ENCODE results near the gene PLEKHG4B. TPM values are rescaled to one million over a fixed set of nuclear protein-coding genes. Genes with fewer than 3 reads are reported as not detected.
"Not testable (repeated sequence)": the region's sequence is repeated elsewhere in the genome, so short reads cannot be mapped to it uniquely, and the experiment has no call there.

The PLEKHG4B gene
- total RNA-seq, 1 donor from 2014 or later, result not detected

DNA sequence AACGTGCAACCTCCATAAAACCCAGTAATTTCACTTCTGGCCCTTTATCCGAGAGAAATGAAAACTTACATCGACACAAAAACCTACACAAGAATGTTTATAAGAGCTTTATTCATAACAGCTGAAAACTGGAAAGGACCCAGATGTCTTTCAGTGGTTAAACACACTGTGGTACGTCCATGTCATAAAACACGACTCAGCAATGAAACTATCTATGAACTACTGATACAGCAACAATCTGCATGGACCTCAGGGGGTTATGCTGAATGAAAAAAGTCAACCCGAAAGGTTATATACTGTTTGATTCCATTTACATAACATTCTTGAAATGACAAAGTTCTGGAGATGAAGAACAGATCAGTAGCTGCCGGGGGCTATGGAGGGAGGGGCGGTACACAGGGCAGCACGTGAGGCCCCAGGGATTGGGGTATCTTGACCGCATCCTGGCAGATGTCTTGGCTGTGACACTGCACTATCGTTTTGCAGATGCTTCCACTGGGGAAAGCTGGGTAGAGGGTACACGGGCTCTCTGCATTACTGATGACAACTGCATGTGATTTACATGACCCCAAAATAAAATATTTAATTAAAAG, 121.9 kb downstream of the PLEKHG4B start:
- H3K4me3 Mint-ChIP-seq, result peak overlapping the region; percentile 47
- intact Hi-C loops (cut with micrococcal nuclease), result loop anchor here (10.0 kb wide), 1 partner anchor 161 kb away; no protein-coding TSS in a partner anchor
- peaks cover 28% of the 10 kb centered on the region for H3K4me1 Mint-ChIP-seq
- no peak for DNase-seq
- H3K27me3 Mint-ChIP-seq, result no peaks in the 10 kb centered on the region
- peak overlapping the region; percentile 88 for H3K27ac Mint-ChIP-seq
- H3K36me3 Mint-ChIP-seq (ENCODE audit: low read depth), result peaks cover 31% of the 10 kb centered on the region
- no peaks in the 10 kb centered on the region for H3K9me3 Mint-ChIP-seq

DNA sequence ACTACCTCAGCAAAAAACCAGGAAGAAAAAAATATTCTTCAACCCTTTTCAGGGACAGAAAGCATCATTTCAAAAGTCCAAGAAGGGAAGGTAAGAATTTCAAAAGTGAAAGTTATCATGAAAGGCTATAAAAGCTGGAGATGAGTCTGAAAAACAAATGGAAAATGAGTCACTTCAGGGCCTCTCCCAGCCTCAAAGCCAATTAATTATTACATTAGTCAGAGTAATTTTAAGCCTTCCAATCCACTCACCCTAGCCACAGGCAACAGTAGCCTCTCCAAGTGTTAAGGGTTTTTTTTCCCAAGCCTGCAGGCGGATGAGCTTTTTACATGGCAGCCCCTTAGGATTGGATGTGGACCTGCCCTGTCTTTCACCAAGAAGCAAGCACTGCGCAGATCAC, 123.3 kb downstream of the PLEKHG4B start:
- intact Hi-C loops (cut with micrococcal nuclease), result loop anchor here (5.0 to 10.0 kb wide), 2 partner anchors 160 to 242 kb away; no protein-coding TSS in a partner anchor
- not testable (repeated sequence) for H3K9me3 Mint-ChIP-seq, DNase-seq, H3K27me3 Mint-ChIP-seq
- Mint-ChIP-seq H3K4me3 (peak overlapping the region; percentile 65), H3K27ac (peak overlapping the region; percentile 88), H3K36me3 (ENCODE audit: low read depth) (peaks cover 31% of the 10 kb centered on the region), H3K4me1 (peaks cover 31% of the 10 kb centered on the region)

DNA sequence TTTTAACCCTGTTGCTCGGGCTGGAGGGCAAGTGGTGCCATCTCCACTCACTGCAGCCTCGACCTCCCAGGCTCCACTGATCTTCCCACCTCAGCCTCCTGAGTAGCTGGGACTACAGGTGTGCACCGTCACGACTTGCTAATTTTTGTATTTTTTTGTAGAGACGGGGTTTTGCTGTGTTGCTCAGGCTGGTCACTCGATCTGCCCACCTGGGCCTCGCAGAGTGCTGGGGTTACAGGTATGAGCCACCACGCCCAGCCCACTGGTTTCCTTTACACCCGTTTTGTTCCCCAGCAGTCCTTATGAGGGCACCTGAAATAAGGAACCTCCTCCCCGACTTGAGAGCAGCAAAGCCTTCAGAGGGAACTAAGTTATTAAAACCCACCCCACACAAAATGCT, 124.1 kb downstream of the PLEKHG4B start:
- not testable (repeated sequence) for H3K9me3 Mint-ChIP-seq, H3K27me3 Mint-ChIP-seq, DNase-seq
- Mint-ChIP-seq H3K27ac (peak overlapping the region; percentile 88), H3K36me3 (ENCODE audit: low read depth) (peaks cover 31% of the 10 kb centered on the region), H3K4me3 (peak overlapping the region; percentile 65), H3K4me1 (peaks cover 34% of the 10 kb centered on the region)
- intact Hi-C loops (cut with micrococcal nuclease), result loop anchor here (5.0 to 10.0 kb wide), 2 partner anchors 159 to 241 kb away; no protein-coding TSS in a partner anchor

DNA sequence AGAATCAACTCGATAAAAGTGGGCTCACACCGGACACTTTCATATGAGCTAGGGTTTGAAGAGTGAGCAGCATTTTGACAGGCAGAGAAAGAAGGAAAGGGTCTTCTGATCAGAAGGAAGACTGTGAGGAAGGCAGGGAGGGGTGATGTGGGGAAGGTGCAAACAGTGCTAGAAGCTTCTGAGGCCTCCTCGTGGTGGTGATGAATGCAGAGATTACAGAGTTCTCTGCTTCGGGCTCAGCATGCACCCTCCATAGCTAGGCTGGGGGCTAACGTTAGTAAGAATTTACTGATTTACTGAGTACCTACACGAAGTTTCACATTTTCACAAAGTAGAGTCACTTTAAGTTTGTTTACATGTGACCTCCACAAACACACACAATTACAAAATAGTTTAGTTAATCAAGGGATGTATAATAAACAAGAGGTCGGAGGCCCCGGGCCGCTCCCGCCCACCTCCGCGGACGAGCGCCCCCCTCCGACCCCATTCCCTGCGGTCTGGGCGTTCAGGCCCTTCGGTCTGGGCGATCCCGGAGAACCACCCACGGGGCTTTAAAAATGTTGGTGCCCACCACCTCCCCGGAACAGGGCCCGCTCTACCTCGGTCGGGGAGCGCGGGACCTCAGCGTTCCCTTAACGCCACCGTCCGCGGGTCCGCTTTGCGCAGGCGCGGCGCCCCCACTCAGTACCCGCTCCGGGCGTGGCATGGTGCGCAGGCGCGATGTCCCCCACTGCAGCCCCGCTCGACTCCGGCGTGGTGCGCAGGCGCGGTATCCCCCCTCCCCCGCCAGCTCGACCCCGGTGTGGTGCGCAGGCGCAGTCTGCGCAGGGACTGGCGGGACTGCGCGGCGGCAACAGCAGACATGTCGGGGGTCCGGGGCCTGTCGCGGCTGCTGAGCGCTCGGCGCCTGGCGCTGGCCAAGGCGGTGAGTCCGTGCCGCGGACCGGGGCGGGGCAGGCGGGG, 125.8 kb downstream of the PLEKHG4B start, which contains the start of the genes CCDC127 and SDHA:
CCDC127 (minus strand) TSS at position 660 of the 963 bp plus-strand sequence. CDS start 1,304 bp downstream, outside the sequence.
SDHA (plus strand) TSS at position 827 of the 963 bp plus-strand sequence; CDS start at position 863, 36 bp downstream.
- H3K9me3 Mint-ChIP-seq, H3K27me3 Mint-ChIP-seq: not testable (repeated sequence)
- H3K36me3 Mint-ChIP-seq (ENCODE audit: low read depth), result peaks cover 34% of the 10 kb centered on the region
- peak within 1 kb of the TSS; percentile 97 for H3K4me3 Mint-ChIP-seq
- peak within 1 kb of the TSS; percentile 93 for H3K27ac Mint-ChIP-seq
- peaks cover 45% of the 10 kb centered on the region for H3K4me1 Mint-ChIP-seq
- DNase-seq, result peak; percentile 100
- intact Hi-C loops (cut with micrococcal nuclease), result loop anchor here (2.0 to 10.0 kb wide), 3 partner anchors 29 to 240 kb away; no protein-coding TSS in a partner anchor

DNA sequence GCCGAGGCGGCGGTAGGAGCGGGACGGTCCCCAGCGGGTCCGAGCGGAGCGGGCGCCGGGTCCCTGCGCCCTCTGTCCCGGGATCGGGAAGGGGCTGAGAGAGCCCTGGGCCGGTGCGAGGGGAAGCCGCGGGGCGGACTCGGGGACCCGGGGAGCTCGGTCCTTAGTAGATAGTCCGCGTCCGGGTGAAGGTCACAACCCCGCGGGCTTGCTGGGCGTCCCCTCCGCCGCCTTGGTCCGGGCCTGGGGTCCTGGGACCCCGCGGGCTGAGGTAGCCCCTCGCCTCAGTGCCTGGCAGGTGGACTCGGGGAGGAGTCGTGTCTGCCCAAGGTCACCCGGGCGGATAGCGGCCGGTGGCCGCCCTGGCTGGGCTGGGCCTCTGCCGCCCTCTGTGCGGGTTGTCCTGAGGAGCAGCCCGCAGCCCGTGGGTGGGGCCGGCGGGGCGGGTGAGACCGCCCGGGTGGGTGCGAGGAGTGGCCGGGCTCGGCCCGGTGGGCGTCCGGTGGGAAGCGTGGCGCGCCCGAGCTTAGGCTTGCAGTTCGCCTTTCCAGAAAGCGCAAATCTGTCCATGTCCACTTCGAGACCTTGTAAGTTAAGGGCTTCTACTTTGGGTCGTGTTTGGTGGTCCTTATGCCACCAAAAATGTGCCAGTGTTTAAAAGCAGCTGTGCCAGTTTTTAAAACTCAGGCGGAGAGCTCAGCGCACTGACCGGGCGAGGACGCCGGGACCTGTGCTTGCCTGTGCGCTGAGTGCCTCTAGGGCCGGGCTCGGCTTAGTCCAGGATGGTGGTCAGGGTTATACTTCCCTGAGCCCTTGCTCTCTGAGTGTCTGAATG, 126.7 kb downstream of the PLEKHG4B start:
- peak overlapping the region; percentile 93 for H3K27ac Mint-ChIP-seq
- intact Hi-C loops (cut with micrococcal nuclease), result loop anchor here (1.0 to 10.0 kb wide), 4 partner anchors 30 to 239 kb away; partner anchors contain the start of gene PDCD6

DNA sequence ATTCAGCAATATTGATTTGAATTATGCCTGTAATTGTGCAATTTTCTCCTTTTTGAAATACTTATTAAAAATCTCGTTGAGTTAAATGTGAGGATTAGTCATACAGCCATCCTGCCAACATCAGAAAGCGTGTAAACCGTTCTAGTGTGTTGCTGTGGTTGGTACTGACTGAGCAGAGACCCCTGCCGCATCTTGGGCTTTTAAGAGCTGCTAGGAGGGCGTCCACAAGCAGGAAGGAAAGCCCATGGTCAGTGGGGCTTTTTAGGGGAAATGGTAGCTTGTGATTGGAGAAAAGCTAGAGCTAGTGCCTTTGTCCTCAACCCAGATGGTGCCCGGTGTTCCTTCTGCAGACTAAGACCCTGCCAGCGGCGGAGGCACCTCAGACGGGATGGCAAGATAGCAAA, 127.5 kb downstream of the PLEKHG4B start:
- peaks cover 28% of the 10 kb centered on the region for H3K36me3 Mint-ChIP-seq (ENCODE audit: low read depth)
- peak; percentile 78 for DNase-seq
- no peaks in the 10 kb centered on the region for H3K27me3 Mint-ChIP-seq
- no peaks in the 10 kb centered on the region for H3K9me3 Mint-ChIP-seq
- peaks cover 45% of the 10 kb centered on the region for H3K4me1 Mint-ChIP-seq
- peak overlapping the region; percentile 93 for H3K27ac Mint-ChIP-seq
- intact Hi-C loops (cut with micrococcal nuclease), result loop anchor here (1.0 to 10.0 kb wide), 4 partner anchors 31 to 238 kb away; partner anchors contain the start of gene PDCD6
- H3K4me3 Mint-ChIP-seq, result peak overlapping the region; percentile 97

More for the DNA sequence above, 126.7 kb downstream of the PLEKHG4B start:
- Mint-ChIP-seq H3K36me3 (ENCODE audit: low read depth) (peaks cover 31% of the 10 kb centered on the region), H3K9me3 (no peaks in the 10 kb centered on the region), H3K27me3 (no peaks in the 10 kb centered on the region), H3K4me3 (peak overlapping the region; percentile 97), H3K4me1 (peaks cover 52% of the 10 kb centered on the region)
- peak; percentile 79 for DNase-seq

DNA sequence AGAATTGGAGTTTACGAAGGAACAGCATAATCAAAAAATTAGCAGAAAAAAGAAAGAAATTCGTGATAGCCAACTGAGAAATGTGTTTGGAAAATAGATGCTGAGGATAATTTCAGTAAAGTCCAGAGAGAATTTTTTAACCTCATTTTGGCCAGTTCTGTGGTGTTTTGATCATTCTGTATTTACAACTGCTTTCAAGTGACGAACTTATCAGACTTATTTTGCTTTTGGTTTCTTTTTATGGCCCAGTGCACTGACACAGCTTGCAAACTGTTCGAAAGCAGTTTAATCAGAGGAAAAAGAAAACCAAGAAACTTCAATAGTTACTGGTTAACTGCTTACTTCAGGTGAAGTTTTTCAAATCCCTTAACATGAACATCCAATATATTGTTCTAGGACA, 128.0 kb downstream of the PLEKHG4B start:
- Mint-ChIP-seq H3K36me3 (ENCODE audit: low read depth) (peaks cover 31% of the 10 kb centered on the region), H3K27ac (peak overlapping the region; percentile 93), H3K27me3 (no peaks in the 10 kb centered on the region), H3K4me3 (peak overlapping the region; percentile 97), H3K4me1 (peaks cover 44% of the 10 kb centered on the region), H3K9me3 (no peaks in the 10 kb centered on the region)
- intact Hi-C loops (cut with micrococcal nuclease), result loop anchor here (1.0 to 10.0 kb wide), 5 partner anchors 31 to 237 kb away; partner anchors contain the start of gene PDCD6
- DNase-seq, result peak; percentile 73

DNA sequence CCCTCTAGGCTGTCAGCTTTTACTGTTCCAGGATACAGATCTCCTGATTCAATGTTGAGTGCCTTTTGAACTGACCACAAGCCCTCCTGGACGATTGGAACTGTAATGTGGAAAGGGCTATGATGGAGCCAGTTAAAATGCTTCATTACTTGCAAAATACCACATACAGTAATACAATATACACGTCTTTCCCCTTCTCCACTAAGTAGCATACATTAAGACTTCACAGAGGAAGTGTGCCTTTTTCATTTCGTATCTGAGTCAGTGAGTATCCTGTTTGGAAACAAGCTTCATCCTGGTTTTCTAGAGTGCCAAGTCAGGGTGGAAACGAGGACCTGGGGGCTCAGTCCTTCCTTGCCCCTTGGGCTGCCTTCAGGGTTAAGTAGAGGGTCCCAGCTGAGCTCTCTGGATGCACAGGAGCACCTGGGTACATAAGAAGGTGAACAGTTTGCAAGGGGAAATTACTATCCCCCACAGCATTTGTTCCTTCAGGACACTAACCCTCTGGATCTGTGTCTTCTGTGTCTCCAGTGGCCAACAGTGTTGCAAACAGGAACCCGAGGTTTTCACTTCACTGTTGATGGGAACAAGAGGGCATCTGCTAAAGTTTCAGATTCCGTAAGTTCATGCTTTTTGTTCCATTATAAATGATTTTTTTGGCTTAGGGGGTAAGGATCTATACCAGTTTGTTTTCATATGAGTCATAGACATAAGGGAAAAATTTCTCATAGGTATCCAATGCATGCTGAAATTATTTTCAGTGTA, 131.2 kb downstream of the PLEKHG4B start:
- peak overlapping the region; percentile 74 for H3K27ac Mint-ChIP-seq
- H3K4me1 Mint-ChIP-seq, result peaks cover 30% of the 10 kb centered on the region
- H3K4me3 Mint-ChIP-seq, result peak overlapping the region; percentile 42
- intact Hi-C loops (cut with micrococcal nuclease), result loop anchor here (5.0 kb wide), 1 partner anchor 109 kb away; no protein-coding TSS in a partner anchor
- not testable (repeated sequence) for H3K9me3 Mint-ChIP-seq, DNase-seq, H3K27me3 Mint-ChIP-seq
- peaks cover 41% of the 10 kb centered on the region for H3K36me3 Mint-ChIP-seq (ENCODE audit: low read depth)

DNA sequence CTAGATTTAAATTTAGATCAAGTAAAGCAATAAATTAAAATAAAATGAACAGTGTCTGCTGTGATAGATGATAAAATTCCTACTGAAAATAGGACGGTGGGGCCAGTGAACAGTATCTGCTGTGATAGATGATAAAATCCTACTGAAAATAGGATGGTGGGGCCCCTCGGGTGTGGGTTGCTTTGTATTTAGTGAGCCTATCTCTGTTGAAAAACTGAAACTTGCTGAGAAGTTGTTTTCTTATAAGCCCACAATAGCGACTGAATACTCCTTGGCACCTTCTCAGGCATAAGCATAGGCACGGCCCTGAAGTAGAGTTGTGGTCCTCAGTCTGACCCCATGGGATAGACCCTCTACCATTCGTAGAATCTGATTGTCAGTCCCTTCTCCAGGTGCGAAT, 131.8 kb downstream of the PLEKHG4B start:
- no peak for DNase-seq
- peaks cover 46% of the 10 kb centered on the region for H3K36me3 Mint-ChIP-seq (ENCODE audit: low read depth)
- no peak overlapping the region for H3K27ac Mint-ChIP-seq

DNA sequence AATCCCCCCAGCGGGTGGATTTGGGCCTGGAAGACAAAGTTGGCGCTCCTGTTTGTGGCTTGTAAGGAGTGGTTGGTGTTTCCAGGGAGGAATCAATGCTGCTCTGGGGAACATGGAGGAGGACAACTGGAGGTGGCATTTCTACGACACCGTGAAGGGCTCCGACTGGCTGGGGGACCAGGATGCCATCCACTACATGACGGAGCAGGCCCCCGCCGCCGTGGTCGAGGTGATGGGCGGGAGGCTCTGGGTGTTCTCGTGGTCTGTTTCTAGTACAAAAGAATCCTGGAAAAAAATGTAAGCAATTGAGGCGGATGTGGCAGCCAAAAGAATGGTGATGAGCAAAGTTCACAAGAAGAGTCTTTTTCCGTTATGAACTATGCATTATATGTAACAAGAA, 133.4 kb downstream of the PLEKHG4B start:
- Mint-ChIP-seq H3K4me1 (peaks cover 24% of the 10 kb centered on the region), H3K27me3 (no peaks in the 10 kb centered on the region), H3K36me3 (ENCODE audit: low read depth) (peaks cover 54% of the 10 kb centered on the region), H3K9me3 (no peaks in the 10 kb centered on the region), H3K4me3 (no peak overlapping the region), H3K27ac (no peak overlapping the region)
- DNase-seq, result no peak
- intact Hi-C loops (cut with micrococcal nuclease), result no loop called here

More for the DNA sequence above, 131.8 kb downstream of the PLEKHG4B start:
- intact Hi-C loops (cut with micrococcal nuclease), result loop anchor here (5.0 kb wide), 1 partner anchor 109 kb away; no protein-coding TSS in a partner anchor
- Mint-ChIP-seq H3K9me3 (no peaks in the 10 kb centered on the region), H3K4me3 (no peak overlapping the region), H3K4me1 (peaks cover 30% of the 10 kb centered on the region), H3K27me3 (no peaks in the 10 kb centered on the region)

DNA sequence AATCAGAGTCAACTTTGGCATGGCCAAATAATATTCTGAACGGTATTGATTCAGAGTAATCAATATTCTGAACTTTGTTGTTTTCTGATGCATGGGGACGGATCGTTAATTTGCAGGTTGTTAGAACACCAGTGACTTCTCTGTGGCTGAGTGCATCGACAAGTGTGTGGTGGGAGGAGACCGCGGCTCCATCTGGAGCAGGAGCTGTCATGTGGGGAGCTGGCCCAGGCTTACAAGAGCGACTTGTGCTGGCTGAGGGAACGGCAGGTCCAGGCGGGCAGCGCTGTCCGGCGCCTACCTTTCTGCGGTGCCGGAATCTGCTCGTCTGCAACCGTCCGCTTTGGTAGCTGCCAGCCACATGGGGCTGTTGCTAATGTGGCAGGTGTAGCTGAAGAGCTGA, 135.4 kb downstream of the PLEKHG4B start:
- intact Hi-C loops (cut with micrococcal nuclease); H3K4me3 Mint-ChIP-seq; H3K27me3 Mint-ChIP-seq; H3K9me3 Mint-ChIP-seq; H3K27ac Mint-ChIP-seq; DNase-seq: not testable (repeated sequence)
- Mint-ChIP-seq H3K4me1 (peaks cover 15% of the 10 kb centered on the region), H3K36me3 (ENCODE audit: low read depth) (peaks cover 64% of the 10 kb centered on the region)

DNA sequence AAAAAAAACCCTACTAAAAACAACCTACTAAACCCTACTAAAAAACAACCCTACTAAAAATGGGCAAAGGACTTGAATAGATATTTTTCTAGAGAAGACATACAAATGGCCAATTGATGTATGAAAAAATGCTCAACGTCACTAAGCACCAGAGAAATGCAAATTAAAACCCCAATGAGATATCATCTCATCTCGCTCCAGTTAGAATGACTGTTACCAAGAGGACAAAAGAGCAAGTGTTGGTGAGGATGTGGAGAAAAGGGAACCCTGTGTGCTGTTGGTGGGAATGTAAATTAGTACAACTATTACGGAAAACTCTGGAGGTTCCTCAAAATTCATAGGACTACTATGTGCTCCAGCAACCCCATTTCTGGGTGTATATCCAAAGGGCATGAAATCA, 136.9 kb downstream of the PLEKHG4B start:
- DNase-seq, result no peak
- Mint-ChIP-seq H3K4me1 (peaks cover 4% of the 10 kb centered on the region), H3K9me3 (no peaks in the 10 kb centered on the region), H3K36me3 (ENCODE audit: low read depth) (peaks cover 73% of the 10 kb centered on the region), H3K27me3 (no peaks in the 10 kb centered on the region), H3K4me3 (no peak overlapping the region), H3K27ac (no peak overlapping the region)
- intact Hi-C loops (cut with micrococcal nuclease), result no loop called here
